Subcutaneous adipose tissue (tissue), 4 donors: Measurements from ENCODE around the gene XPOT. TPM values are rescaled to one million over a fixed set of nuclear protein-coding genes. Genes with fewer than 3 reads are reported as not detected.

Source experiments
- total RNA-seq, 4 donors: library from RNA; depleted of rRNA; stranded (reverse); fragments of >200 nt; gene quantifications; one replicate each; pipeline ENCODE4 v1.1.0, GENCODE V29; 2016
- TF ChIP-seq, protein P1 (sequence below): fragments of 450-650 bp; IDR thresholded peaks from one replicate; pipeline ENCODE4 v1.5.1; 2016; ENCODE audit warnings: low read depth, mild to moderate bottlenecking, control low read depth, antibody characterized with exemption, moderate library complexity

Gene XPOT
- total RNA-seq, 4 donors from 2014 or later = 53.7 to 116 (median 69.7) TPM

DNA sequence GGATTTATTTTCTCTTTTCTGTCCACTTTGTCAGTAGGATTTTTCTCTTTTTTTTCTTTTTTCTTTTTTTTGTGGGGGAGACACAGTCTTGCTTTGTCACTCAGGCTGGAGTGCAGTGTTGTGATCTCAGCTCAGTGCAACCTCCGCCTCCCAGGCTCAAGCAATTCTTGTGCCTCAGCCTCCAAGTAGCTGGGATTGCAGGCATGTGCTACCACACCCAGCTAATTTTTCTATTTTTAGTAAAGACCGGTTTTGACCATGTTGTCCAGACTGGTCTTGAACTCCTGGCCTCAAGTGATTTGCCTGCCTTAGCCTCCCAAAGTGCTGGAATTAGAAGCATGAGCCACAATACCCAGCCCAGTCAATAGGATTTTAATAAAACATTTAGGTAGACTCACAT lies 26.7 kb downstream of the XPOT start:
- TF ChIP-seq, protein P1, sequence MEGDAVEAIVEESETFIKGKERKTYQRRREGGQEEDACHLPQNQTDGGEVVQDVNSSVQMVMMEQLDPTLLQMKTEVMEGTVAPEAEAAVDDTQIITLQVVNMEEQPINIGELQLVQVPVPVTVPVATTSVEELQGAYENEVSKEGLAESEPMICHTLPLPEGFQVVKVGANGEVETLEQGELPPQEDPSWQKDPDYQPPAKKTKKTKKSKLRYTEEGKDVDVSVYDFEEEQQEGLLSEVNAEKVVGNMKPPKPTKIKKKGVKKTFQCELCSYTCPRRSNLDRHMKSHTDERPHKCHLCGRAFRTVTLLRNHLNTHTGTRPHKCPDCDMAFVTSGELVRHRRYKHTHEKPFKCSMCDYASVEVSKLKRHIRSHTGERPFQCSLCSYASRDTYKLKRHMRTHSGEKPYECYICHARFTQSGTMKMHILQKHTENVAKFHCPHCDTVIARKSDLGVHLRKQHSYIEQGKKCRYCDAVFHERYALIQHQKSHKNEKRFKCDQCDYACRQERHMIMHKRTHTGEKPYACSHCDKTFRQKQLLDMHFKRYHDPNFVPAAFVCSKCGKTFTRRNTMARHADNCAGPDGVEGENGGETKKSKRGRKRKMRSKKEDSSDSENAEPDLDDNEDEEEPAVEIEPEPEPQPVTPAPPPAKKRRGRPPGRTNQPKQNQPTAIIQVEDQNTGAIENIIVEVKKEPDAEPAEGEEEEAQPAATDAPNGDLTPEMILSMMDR = no peak

DNA sequence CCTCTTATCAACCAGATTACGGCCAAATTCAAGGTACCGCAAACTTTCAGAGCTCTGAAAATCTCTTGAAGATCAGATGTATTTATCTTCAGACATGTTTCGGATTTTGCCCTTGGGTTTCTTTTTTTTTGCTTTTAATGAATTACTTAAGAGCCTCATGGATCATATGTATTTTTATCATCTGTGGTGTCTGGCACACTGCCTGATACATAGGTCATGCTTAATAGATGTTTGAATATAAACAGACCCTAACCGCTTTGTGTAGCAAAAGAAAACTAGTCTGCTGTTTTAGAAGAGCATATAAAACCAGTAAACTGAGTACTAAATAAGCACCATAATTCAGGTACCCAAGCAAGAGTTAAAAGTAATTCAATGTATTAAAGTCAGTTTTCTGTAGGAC lies 27.6 kb downstream of the XPOT start:
- TF ChIP-seq, protein P1 = no peak

DNA sequence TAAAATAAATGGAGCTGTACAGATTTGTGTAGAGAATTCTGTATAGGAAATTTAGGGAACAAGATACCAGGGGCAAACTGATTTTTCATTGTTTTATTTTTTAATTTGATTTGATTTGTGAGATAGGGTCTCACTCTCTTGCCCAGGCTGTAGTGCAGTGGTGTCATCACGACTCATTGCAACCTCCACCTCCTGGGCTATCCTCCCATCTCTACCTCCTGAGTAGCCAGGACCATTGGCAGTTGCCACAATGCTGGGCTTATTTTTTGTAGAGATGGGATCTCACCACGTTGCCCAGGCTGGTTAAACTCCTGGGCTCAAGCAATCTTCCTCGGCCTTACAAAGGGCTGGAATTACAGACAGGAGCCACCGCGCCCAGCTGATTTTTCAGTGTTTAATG lies 29.7 kb downstream of the XPOT start:
- TF ChIP-seq, protein P1 = no peak

DNA sequence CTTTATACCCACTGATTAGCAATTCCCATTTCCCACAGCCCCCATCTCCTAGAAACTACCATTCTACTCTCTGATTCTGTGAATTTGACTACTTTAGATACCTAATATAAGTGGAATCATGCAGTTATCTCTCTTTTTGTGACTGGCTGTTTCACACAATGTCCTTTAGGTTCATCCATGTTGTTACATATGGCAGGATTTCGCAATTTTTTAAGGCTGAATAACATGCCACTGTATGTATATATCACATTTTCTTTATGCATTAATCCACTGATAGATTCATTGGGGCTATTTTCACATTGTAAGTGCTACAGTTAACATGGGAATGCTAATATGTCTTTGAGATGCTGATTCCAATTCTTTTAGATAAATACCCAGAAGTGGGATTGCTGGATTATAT lies 35.9 kb downstream of the XPOT start:
- TF ChIP-seq, protein P1 = no peak

DNA sequence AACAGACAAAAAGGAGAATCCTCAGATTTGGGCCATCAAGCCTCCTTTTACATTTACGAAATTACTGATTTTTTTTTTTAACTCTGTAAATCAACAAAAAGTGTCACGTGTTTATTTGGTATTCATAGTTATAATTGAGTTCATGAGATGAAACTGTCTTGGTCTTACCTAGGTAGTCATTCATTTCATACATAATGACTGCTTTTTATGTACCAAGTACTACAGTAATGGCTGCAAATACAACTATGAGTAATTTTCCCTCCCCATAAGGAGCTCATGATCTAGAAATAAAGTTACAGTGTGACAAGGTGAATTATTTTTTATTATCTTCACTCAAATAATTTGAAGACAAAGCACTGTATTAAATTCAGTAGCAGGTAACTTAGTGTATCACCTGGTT lies 41.3 kb downstream of the XPOT start:
- TF ChIP-seq, protein P1 = no peak

DNA sequence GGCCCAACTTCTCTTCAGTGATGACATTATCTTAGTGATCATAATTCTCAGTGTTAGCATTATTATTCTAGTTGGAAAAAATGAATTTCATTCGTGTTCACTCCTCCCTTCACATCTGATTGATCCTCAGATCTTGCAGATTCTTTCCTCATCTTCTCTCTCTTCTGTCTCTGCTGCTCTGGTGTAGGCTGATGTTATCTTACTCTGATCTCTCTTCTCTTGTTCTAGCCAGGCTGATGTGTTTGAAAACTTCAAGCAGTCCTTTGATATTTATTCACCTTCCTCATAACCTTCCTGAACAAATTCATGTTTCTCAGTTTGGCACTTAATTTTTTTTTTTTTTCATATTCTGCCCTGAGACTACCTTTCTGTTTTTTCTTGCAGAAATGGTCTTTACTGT lies 42.1 kb downstream of the XPOT start:
- TF ChIP-seq, protein P1 = no peak

DNA sequence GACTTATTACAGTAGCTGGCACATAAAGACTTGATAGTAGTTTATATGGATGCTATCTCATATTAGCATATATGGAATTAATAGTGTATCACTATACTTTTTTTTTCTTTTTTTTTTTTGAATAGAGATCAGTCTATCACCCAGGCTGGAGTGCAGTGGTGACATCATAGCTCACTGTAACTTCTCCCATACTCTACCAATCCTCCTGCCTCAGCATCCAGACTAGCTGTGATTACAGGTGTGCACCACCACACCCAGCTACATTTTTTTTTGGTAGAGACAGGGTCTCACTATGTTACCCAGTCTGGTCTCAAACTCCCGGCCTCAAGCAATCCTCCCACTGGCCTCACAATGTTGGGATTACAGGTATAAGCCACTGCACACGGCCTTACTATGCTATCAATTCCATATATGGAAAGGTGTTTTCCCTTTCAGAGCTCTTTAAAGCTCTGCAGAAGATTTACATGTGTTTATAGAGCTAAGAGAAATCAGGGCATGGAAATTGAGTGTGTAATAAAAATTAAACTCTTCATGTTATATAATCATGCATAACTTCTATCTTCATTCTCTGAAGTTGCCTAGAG lies 46.0 kb downstream of the XPOT start:
- TF ChIP-seq, protein P1 = no peak
